ENCODE results near the gene SPATA31D4. TPM values are rescaled to one million over a fixed set of nuclear protein-coding genes. Genes with fewer than 3 reads are reported as not detected.
A peak's percentile ranks its signal among the peaks of the same experiment; 100 is the strongest.

Gene SPATA31D4
- total RNA-seq, 1 donor: not detected

- TF ChIP-seq, protein P1, sequence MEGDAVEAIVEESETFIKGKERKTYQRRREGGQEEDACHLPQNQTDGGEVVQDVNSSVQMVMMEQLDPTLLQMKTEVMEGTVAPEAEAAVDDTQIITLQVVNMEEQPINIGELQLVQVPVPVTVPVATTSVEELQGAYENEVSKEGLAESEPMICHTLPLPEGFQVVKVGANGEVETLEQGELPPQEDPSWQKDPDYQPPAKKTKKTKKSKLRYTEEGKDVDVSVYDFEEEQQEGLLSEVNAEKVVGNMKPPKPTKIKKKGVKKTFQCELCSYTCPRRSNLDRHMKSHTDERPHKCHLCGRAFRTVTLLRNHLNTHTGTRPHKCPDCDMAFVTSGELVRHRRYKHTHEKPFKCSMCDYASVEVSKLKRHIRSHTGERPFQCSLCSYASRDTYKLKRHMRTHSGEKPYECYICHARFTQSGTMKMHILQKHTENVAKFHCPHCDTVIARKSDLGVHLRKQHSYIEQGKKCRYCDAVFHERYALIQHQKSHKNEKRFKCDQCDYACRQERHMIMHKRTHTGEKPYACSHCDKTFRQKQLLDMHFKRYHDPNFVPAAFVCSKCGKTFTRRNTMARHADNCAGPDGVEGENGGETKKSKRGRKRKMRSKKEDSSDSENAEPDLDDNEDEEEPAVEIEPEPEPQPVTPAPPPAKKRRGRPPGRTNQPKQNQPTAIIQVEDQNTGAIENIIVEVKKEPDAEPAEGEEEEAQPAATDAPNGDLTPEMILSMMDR (IDR thresholded peaks at IDR 0.05; ENCODE audit: insufficient read depth, low read depth, low read length): no peak
- peak; percentile 0 for DNase-seq (ENCODE audit: low read depth)
- H3K4me3 ChIP-seq (ENCODE audit: low read depth, low read length): no peak overlapping the region
Measured at GRCh38 chr9:81979196-81979595, 51.0 kb downstream of the SPATA31D4 start.

- DNase-seq (ENCODE audit: low read depth): no peak
- H3K4me3 ChIP-seq (ENCODE audit: low read depth, low read length): no peak overlapping the region
- TF ChIP-seq, protein P1 (IDR thresholded peaks at IDR 0.05; ENCODE audit: insufficient read depth, low read depth, low read length): no peak
Measured at GRCh38 chr9:81980568-81980967, 52.3 kb downstream of the SPATA31D4 start.

DNA sequence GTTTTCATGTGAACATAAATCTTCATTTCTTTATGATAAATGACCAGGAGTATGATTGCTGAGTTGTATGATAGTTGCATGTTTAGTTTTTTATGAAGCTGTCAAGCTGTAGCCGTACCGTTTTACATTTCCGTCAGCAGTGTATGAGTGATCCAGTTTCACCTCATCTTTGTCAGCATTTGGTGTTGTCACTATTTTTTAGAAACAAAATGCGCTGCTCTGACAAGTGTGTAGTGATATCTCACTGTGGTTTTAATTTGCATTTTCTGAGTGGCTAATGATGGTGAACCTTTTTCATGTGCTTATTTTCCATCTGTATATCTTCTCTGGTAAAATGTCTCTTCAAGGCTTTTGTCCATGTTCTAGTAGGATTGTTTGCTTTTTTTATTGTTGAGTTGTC lies 53.7 kb downstream of the SPATA31D4 start:
- DNase-seq (ENCODE audit: low read depth): no peak
- no peak overlapping the region for H3K4me3 ChIP-seq (ENCODE audit: low read depth, low read length)
- TF ChIP-seq, protein P1 (IDR thresholded peaks at IDR 0.05; ENCODE audit: insufficient read depth, low read depth, low read length): no peak

Small RNAs within 50 kb of the gene (small RNA-seq; reads per million reads assigned to genes)
- gene RF00189 (not detected), gene RNA5SP287 (not detected)

Other genes starting within 250 kb of the SPATA31D4 start
- gene TLE1, start 238.9 kb upstream of the SPATA31D4 start, total RNA-seq: 33.5 and 39.3 TPM in 2 replicates
- gene SPATA31D3, start 15.1 kb downstream of the SPATA31D4 start, total RNA-seq: not detected in 2 replicates
- not detected in 2 replicates for gene SPATA31D1, start 60.3 kb downstream of the SPATA31D4 start, total RNA-seq

Measured in fibroblast of villous mesenchyme (primary cell).